Thyroid gland (tissue), 4 donors: ENCODE measurements around the gene YPEL2. TPM values are rescaled to one million over a fixed set of nuclear protein-coding genes. Genes with fewer than 3 reads are reported as not detected.

ENCODE experiments used
- DNase-seq, 2 donors: peaks; one replicate each; pipeline ENCODE4 v3.0.0-alpha.2; 2019
- H3K27ac ChIP-seq, 3 donors: fragments of 200-600 bp; sonication (generic); 1 replicate in 2 of 3; 2 replicates in 1 of 3; pipeline ENCODE4 v1.5.1; 2016 to 2019; ENCODE audit warnings: mild to moderate bottlenecking in 1 of 3, moderate library complexity in 1 of 3
- H3K27me3 ChIP-seq: fragments of 200-600 bp; sonication (generic); one replicate; pipeline ENCODE4 v1.5.1; 2019
- H3K36me3 ChIP-seq, 2 donors: fragments of 200-600 bp; sonication (generic); one replicate each; pipeline ENCODE4 v1.5.1; 2016 to 2019
- H3K4me1 ChIP-seq, 2 donors: fragments of 200-600 bp; sonication (generic); one replicate each; pipeline ENCODE4 v1.5.1; 2017 to 2019
- H3K4me3 ChIP-seq, 3 donors: fragments of 200-600 bp; sonication (generic); replicated peaks in 1 of 3; 1 replicate in 2 of 3; 2 replicates in 1 of 3; pipeline ENCODE4 v1.5.1; 2016; ENCODE audit warnings: mild to moderate bottlenecking in 1 of 3
- H3K9me3 ChIP-seq: fragments of 200-600 bp; sonication (generic); one replicate; pipeline ENCODE4 v1.5.1; 2017
- CTCF ChIP-seq, 6 experiments: fragments of 200-600 bp in 3 of 6; fragments of 450-650 bp in 3 of 6; sonication (generic) in 3 of 6; IDR thresholded peaks; one replicate each; pipeline ENCODE4 v1.5.1; 2016 to 2019; ENCODE audit warnings: antibody characterized with exemption in 6 of 6, mild to moderate bottlenecking in 2 of 6, inconsistent platforms in 1 of 6, moderate library complexity in 1 of 6
- POLR2A ChIP-seq, 2 donors: fragments of 450-650 bp; IDR thresholded peaks; one replicate each; pipeline ENCODE4 v1.6.1; 2017; ENCODE audit warnings: antibody characterized with exemption in 2 of 2, mild to moderate bottlenecking in 2 of 2, moderate library complexity in 1 of 2
- WGBS, 2 donors: methylation state at CpG; one replicate each; pipeline ENCODE4 v1.1.5; 2017; 5-methylcytosine and 5-hydroxymethylcytosine counted together
- intact Hi-C: fragments of 100-400 bp; cut with DNase I; formaldehyde crosslinking; loops from one replicate; pipeline ENCODE4 v1.15.1; 2023
- total RNA-seq, 4 donors: library from RNA; depleted of rRNA; stranded (reverse); fragments of >200 nt; gene quantifications; one replicate each; pipeline ENCODE4 v1.2.3, GENCODE V29; 2016

YPEL2 gene
- total RNA-seq, 4 donors from 2014 or later = 29.5 to 67.2 (median 39.9) TPM

GRCh38 chr17:59292174-59292523, 39.3 kb upstream of the YPEL2 start:
- intact Hi-C loops = no loop called here
- DNase-seq = no peak
- Histone ChIP-seq H3K9me3 (no peaks in the 10 kb centered on the region), H3K36me3 (no peaks in the 10 kb centered on the region), H3K27ac (no peak overlapping the region), H3K4me3 (no peak overlapping the region), H3K27me3 (no peaks in the 10 kb centered on the region), H3K4me1 (peaks cover 8 to 16% of the 10 kb centered on the region in 2 donors)
- WGBS, 2 donors = 7 to 11% methylated on average over 1 of the region's 1 CpG
- TF ChIP-seq POLR2A (IDR thresholded peaks at IDR 0.05) = no peak
- TF ChIP-seq CTCF (IDR thresholded peaks at IDR 0.05) = no peak

GRCh38 chr17:59296190-59296589, 35.3 kb upstream of the YPEL2 start:
- no peak for DNase-seq
- 89 to 96% methylated on average over 2 of the region's 2 CpGs for WGBS, 2 donors
- Histone ChIP-seq H3K27ac (peak overlapping the region; percentile 18 to 95 (median 79)), H3K4me1 (peaks cover 15 to 23% of the 10 kb centered on the region in 2 donors), H3K9me3 (no peaks in the 10 kb centered on the region), H3K4me3 (no peak overlapping the region), H3K27me3 (no peaks in the 10 kb centered on the region), H3K36me3 (no peaks in the 10 kb centered on the region)
- TF ChIP-seq POLR2A (IDR thresholded peaks at IDR 0.05) = no peak
- no peak for TF ChIP-seq CTCF (IDR thresholded peaks at IDR 0.05)
- intact Hi-C loops = no loop called here

- Histone ChIP-seq H3K27me3 (no peaks in the 10 kb centered on the region), H3K4me1 (peaks cover 15 to 23% of the 10 kb centered on the region in 2 donors), H3K4me3 (no peak overlapping the region), H3K36me3 (no peaks in the 10 kb centered on the region), H3K9me3 (no peaks in the 10 kb centered on the region), H3K27ac (no peak overlapping the region)
- intact Hi-C loops = no loop called here
- WGBS, 2 donors = 69 to 73% methylated on average over 2 of the region's 2 CpGs
- TF ChIP-seq POLR2A (IDR thresholded peaks at IDR 0.05) = no peak
- no peak for TF ChIP-seq CTCF (IDR thresholded peaks at IDR 0.05)
- no peak for DNase-seq
Observed at GRCh38 chr17:59298521-59298920, 32.9 kb upstream of the YPEL2 start.

- no peaks in the 10 kb centered on the region for H3K27me3 ChIP-seq
- TF ChIP-seq CTCF (IDR thresholded peaks at IDR 0.05) = no peak
- TF ChIP-seq POLR2A (IDR thresholded peaks at IDR 0.05) = no peak
- 98 to 100% methylated on average over 2 of the region's 2 CpGs for WGBS, 2 donors
- H3K27ac ChIP-seq = no peak overlapping the region
- no peak for DNase-seq
- H3K4me3 ChIP-seq = no peak overlapping the region
- no peaks in the 10 kb centered on the region for H3K36me3 ChIP-seq
- H3K4me1 ChIP-seq = peaks cover 15 to 23% of the 10 kb centered on the region in 2 donors
- H3K9me3 ChIP-seq = no peaks in the 10 kb centered on the region
- intact Hi-C loops = loop anchor here (10.0 kb wide), 1 partner anchor 75 kb away; the partner anchor contains the start of gene GDPD1
Observed at GRCh38 chr17:59299400-59300092, 31.9 kb upstream of the YPEL2 start.

- H3K4me3 ChIP-seq = no peak overlapping the region
- H3K27ac ChIP-seq = no peak overlapping the region
- H3K4me1 ChIP-seq = peaks cover 8 to 10% of the 10 kb centered on the region in 2 donors
- 85 to 89% methylated on average over 5 of the region's 5 CpGs for WGBS, 2 donors
- no peaks in the 10 kb centered on the region for H3K36me3 ChIP-seq
- no peaks in the 10 kb centered on the region for H3K27me3 ChIP-seq
- no peak for TF ChIP-seq POLR2A (IDR thresholded peaks at IDR 0.05)
- TF ChIP-seq CTCF (IDR thresholded peaks at IDR 0.05) = no peak
- DNase-seq = no peak
- intact Hi-C loops = loop anchor here (10.0 kb wide), 1 partner anchor 76 kb away; the partner anchor contains the start of gene GDPD1
- H3K9me3 ChIP-seq = no peaks in the 10 kb centered on the region
Observed at GRCh38 chr17:59300941-59301340, 30.5 kb upstream of the YPEL2 start.
